K562 (cell line): Measurements from ENCODE around the gene DGCR6L. TPM values are rescaled to one million over a fixed set of nuclear protein-coding genes. Genes with fewer than 3 reads are reported as not detected.
"Not testable (repeated sequence)": the region's sequence is repeated elsewhere in the genome, so short reads cannot be mapped to it uniquely, and the experiment has no call there.

Source experiments
- BCOR ChIP-seq: fragments of 450-650 bp; IDR thresholded peaks from 2 replicates; pipeline ENCODE4 v1.6.1; 2016
- CBFB ChIP-seq: sonication (generic); formaldehyde crosslinking; IDR thresholded peaks from 2 replicates; pipeline ENCODE4 v1.4.0; 2020; ENCODE audit warnings: mild to moderate bottlenecking, missing genetic modification reagents
- CC2D1A ChIP-seq: fragments of 450-650 bp; IDR thresholded peaks from 2 replicates; pipeline ENCODE4 v1.6.1; 2017; ENCODE audit warnings: mild to moderate bottlenecking
- CTBP1 ChIP-seq: fragments of 450-650 bp; IDR thresholded peaks from 2 replicates; pipeline ENCODE4 v1.6.1; 2016; ENCODE audit warnings: borderline replicate concordance
- CTCFL ChIP-seq: IDR thresholded peaks from 2 replicates; pipeline ENCODE4 v1.6.1; 2011; ENCODE audit warnings: borderline replicate concordance, low read depth, mild to moderate bottlenecking, moderate library complexity, low read length; ENCODE audit not compliant: insufficient read depth, poor library complexity, severe bottlenecking
- E2F3 ChIP-seq: fragments of 250-450 bp; sonication (Bioruptor Pico); IDR thresholded peaks from 2 replicates; pipeline ENCODE4 v1.4.0; 2020; ENCODE audit warnings: mild to moderate bottlenecking
- ESRRA ChIP-seq: fragments of 450-650 bp; IDR thresholded peaks from 2 replicates; pipeline ENCODE4 v1.6.1; 2014; ENCODE audit warnings: low read depth, mild to moderate bottlenecking, moderate library complexity, borderline replicate concordance
- HCFC1 ChIP-seq: IDR thresholded peaks from 2 replicates; pipeline ENCODE4 v1.6.1; 2012; ENCODE audit warnings: low read depth, low read length, improper control_type of control experiment
- KLF16 ChIP-seq: IDR thresholded peaks from 2 replicates; pipeline ENCODE4 v1.6.1; 2016; ENCODE audit warnings: antibody characterized with exemption
- RB1 ChIP-seq: fragments of 450-650 bp; IDR thresholded peaks from 2 replicates; pipeline ENCODE4 v1.6.1; 2017; ENCODE audit warnings: low read depth, mild to moderate bottlenecking
- TCF3 ChIP-seq: sonication (generic); formaldehyde crosslinking; IDR thresholded peaks from 2 replicates; pipeline ENCODE4 v1.4.0; 2020; ENCODE audit warnings: mild to moderate bottlenecking, missing genetic modification reagents
- TOE1 ChIP-seq, 2 experiments: fragments of 450-650 bp in 1 of 2; sonication (generic) in 1 of 2; formaldehyde crosslinking in 1 of 2; IDR thresholded peaks; 2 replicates each; pipeline versions ENCODE4 v1.7.1 to v1.8.0; 2016 to 2022; ENCODE audit warnings: borderline replicate concordance in 2 of 2, mild to moderate bottlenecking in 2 of 2, antibody characterized with exemption in 1 of 2, inconsistent platforms in 1 of 2, low read depth in 1 of 2, missing genetic modification reagents in 1 of 2, moderate library complexity in 1 of 2
- ZKSCAN1 ChIP-seq: fragments of 150-350 bp; IDR thresholded peaks from 2 replicates; pipeline ENCODE4 v1.6.1; 2016; ENCODE audit warnings: low read depth, low read length
- ZMIZ1 ChIP-seq, 2 experiments: fragments of 150-350 bp in 1 of 2; IDR thresholded peaks; 2 replicates each; pipeline ENCODE4 v1.6.1; 2012 to 2016; ENCODE audit warnings: low read depth in 2 of 2, low read length in 2 of 2, mild to moderate bottlenecking in 1 of 2, moderate library complexity in 1 of 2
- ZNF24 ChIP-seq: fragments of 450-650 bp; IDR thresholded peaks from 2 replicates; pipeline ENCODE4 v1.6.1; 2016
- polyA plus RNA-seq, 8 experiments: library from polyadenylated mRNA; depleted of rRNA in 4 of 8; stranded (reverse) in 5 of 8; unstranded in 3 of 8; fragments of >200 nt; fragmentation: Nextera tagmentation in 2 of 8; fragmentation: Illumina TruSeq in 1 of 8; extraction: Ambion mirVana in 2 of 8; extraction: Trizol in 1 of 8; gene quantifications; 2 replicates each; pipeline versions ENCODE4 v1.2.1 to v1.2.3, GENCODE V29; 2011 to 2014; ENCODE audit warnings: inconsistent platforms in 1 of 8, missing spikeins in 1 of 8
- total RNA-seq, 7 experiments: library from RNA; depleted of rRNA in 6 of 7; stranded (reverse); fragments of >200 nt in 6 of 7; fragmentation: Illumina TruSeq in 2 of 7; extraction: Trizol in 2 of 7; gene quantifications; 2 replicates each; pipeline versions ENCODE4 v1.2.1 to v1.2.3, GENCODE V29; 2011 to 2021; ENCODE audit warnings: low replicate concordance in 1 of 7

The DGCR6L gene
- total and polyA plus RNA-seq, 9 of the 15 experiments (the other 6 are each of a cell fraction or from before 2014, with no cell fraction given), result 3.6 to 151 (median 51.0) TPM

GRCh38 chr22:20285473-20286311, 34.2 kb downstream of the DGCR6L start (continued):
- TF ChIP-seq ZMIZ1 (IDR thresholded peaks at IDR 0.05; ENCODE audit: low read depth in 2 of 2, low read length in 2 of 2) (0 out of 4 replicates have a peak, but pooled peaks have one; percentile 8 to 15), ZNF24 (0 out of 2 replicates have a peak, but pooled peaks have one; percentile 27), BCOR (peak; percentile 74), ZKSCAN1 (peak; percentile 73; the same call in 1 of the 2 replicates), CTCFL (peak; percentile 73), E2F3 (CRISPR knock-in tag) (0 out of 2 replicates have a peak, but pooled peaks have one; percentile 32), CTBP1 (peak; percentile 41; the same call in 1 of the 2 replicates), ESRRA (peak; percentile 37; the same call in 1 of the 2 replicates), RB1 (peak; percentile 93; the same call in 1 of the 2 replicates), KLF16 (0 out of 2 replicates have a peak, but pooled peaks have one; percentile 64), TCF3 (0 out of 2 replicates have a peak, but pooled peaks have one; percentile 30), CBFB (CRISPR knock-in tag) (peak; percentile 65; the same call in 1 of the 2 replicates), HCFC1 (peak; percentile 49), CC2D1A (peak; percentile 72), TOE1 (CRISPR knock-in tag; IDR thresholded peaks at IDR 0.05; ENCODE audit: borderline replicate concordance, low read depth) (peak; percentile 92; the same call in 1 of the 2 replicates)
- not testable (repeated sequence) for TF ChIP-seq TOE1 (IDR thresholded peaks at IDR 0.05; ENCODE audit: borderline replicate concordance)
